ENCODE measurements around the gene SHISA6. TPM values are rescaled to one million over a fixed set of nuclear protein-coding genes. Genes with fewer than 3 reads are reported as not detected.

SHISA6 gene
- total and polyA plus RNA-seq, 2 donors (not counting 1 experiment from before 2014, with no cell fraction given), result not detected

DNA sequence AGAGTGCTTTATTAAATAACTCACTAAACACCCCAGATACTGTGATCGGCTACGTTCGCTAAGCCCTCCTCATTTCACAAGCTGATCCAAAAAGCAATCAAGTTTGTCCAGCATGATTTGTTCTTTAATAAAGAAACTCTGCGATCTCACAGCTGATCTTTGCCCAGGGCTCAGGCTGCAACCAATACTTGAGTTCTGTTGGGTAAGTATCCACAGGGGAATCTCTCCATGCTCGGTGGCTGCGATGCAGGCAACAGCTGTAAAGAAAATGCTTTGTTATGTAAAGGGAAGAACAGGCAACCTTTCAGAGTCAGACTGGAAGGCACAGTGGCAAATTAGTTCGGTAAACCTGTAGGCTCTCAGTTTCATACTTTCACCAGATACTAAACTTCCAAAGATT is 67.5 kb downstream of the SHISA6 start:
- no peak overlapping the region for H3K4me2 ChIP-seq (replicated peaks; ENCODE audit: low read depth, low read length, poor library complexity, severe bottlenecking)
- TF ChIP-seq, protein P1, sequence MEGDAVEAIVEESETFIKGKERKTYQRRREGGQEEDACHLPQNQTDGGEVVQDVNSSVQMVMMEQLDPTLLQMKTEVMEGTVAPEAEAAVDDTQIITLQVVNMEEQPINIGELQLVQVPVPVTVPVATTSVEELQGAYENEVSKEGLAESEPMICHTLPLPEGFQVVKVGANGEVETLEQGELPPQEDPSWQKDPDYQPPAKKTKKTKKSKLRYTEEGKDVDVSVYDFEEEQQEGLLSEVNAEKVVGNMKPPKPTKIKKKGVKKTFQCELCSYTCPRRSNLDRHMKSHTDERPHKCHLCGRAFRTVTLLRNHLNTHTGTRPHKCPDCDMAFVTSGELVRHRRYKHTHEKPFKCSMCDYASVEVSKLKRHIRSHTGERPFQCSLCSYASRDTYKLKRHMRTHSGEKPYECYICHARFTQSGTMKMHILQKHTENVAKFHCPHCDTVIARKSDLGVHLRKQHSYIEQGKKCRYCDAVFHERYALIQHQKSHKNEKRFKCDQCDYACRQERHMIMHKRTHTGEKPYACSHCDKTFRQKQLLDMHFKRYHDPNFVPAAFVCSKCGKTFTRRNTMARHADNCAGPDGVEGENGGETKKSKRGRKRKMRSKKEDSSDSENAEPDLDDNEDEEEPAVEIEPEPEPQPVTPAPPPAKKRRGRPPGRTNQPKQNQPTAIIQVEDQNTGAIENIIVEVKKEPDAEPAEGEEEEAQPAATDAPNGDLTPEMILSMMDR (IDR thresholded peaks at IDR 0.05), result no peak
- TF ChIP-seq EZH2 (IDR thresholded peaks at IDR 0.05; ENCODE audit: borderline replicate concordance, insufficient read depth, low read depth, low read length, poor library complexity, severe bottlenecking), result no peak
- no peaks in the 10 kb centered on the region for H3K27me3 ChIP-seq (replicated peaks in 1 of 4; ENCODE audit: control extremely low read depth in 1 of 4, control insufficient read depth in 3 of 4, insufficient read depth in 4 of 4, low read length in 3 of 4)
- H3K4me3 ChIP-seq (ENCODE audit: control extremely low read depth in 1 of 5, extremely low read depth in 1 of 5, insufficient read depth in 1 of 5, low read depth in 2 of 5, low read length in 4 of 5), result no peak overlapping the region
- Mint-ChIP-seq H3K9me3 (ENCODE audit: insufficient read depth) (no peaks in the 10 kb centered on the region), H3K27ac (no peak overlapping the region), H3K4me1 (no peaks in the 10 kb centered on the region), H3K27me3 (no peaks in the 10 kb centered on the region), H3K4me3 (no peak overlapping the region)
- POLR2A ChIA-PET, result no interaction called here
- peaks cover 0 to 10% (median 0%) of the 10 kb centered on the region in 3 donors for H3K9me3 ChIP-seq (ENCODE audit: control extremely low read depth in 1 of 3, control insufficient read depth in 2 of 3, insufficient read depth in 1 of 3, low read length in 2 of 3)
- H3K4me1 ChIP-seq (ENCODE audit: control insufficient read depth in 2 of 2, insufficient read depth in 2 of 2, low read length in 2 of 2), result no peaks in the 10 kb centered on the region
- DNase-seq, result no peak
- no peak overlapping the region for H3K27ac ChIP-seq (ENCODE audit: low read length in 2 of 2)
- no peaks in the 10 kb centered on the region for H3K36me3 ChIP-seq (replicated peaks in 1 of 2; ENCODE audit: control extremely low read depth in 1 of 2, control insufficient read depth in 1 of 2, extremely low read depth in 1 of 2, insufficient read depth in 2 of 2, low read length in 1 of 2)
- CTCF ChIA-PET, result no interaction called here
- no peaks in the 10 kb centered on the region for H3K79me2 ChIP-seq (ENCODE audit: control insufficient read depth, insufficient read depth, low read length)
- intact Hi-C loops (cut with micrococcal nuclease), result no loop called here
- ATAC-seq (ENCODE audit: low read depth), result no peak
- no peak overlapping the region for H2AFZ ChIP-seq (ENCODE audit: insufficient read depth, low read depth, low read length, poor library complexity, severe bottlenecking)
- H4K20me1 ChIP-seq (ENCODE audit: control insufficient read depth, insufficient read depth, low read length, poor library complexity, severe bottlenecking), result no peaks in the 10 kb centered on the region
- no peak overlapping the region for H3K9ac ChIP-seq (ENCODE audit: low read length)
- WGBS (ENCODE audit: insufficient coverage), result 80% methylated on average over 7 of the region's 7 CpGs

DNA sequence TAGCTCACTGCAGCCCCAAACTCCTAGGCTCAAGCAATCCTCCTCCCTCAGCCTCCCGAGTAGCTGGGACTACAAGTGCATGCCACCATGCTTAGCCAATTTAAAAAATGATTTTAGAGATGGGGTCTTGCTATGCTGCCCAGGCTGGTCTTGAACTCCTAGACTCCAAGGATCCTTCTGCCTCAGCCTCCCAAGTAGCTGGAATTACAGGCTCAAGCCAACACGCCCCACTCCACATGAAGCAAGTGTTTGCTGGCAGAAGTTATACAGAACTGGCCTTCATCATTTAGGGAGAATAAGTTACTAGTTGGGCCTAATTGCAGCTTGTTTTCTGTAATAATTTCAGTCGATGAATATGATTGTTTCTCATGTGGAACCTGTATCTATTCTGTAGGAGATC is 68.0 kb downstream of the SHISA6 start:
- Histone ChIP-seq H3K79me2 (ENCODE audit: control insufficient read depth, insufficient read depth, low read length) (no peaks in the 10 kb centered on the region), H3K4me2 (replicated peaks; ENCODE audit: low read depth, low read length, poor library complexity, severe bottlenecking) (no peak overlapping the region), H2AFZ (ENCODE audit: insufficient read depth, low read depth, low read length, poor library complexity, severe bottlenecking) (no peak overlapping the region), H3K27ac (ENCODE audit: low read length in 2 of 2) (no peak overlapping the region), H3K36me3 (replicated peaks in 1 of 2; ENCODE audit: control extremely low read depth in 1 of 2, control insufficient read depth in 1 of 2, extremely low read depth in 1 of 2, insufficient read depth in 2 of 2, low read length in 1 of 2) (no peaks in the 10 kb centered on the region), H3K4me3 (ENCODE audit: control extremely low read depth in 1 of 5, extremely low read depth in 1 of 5, insufficient read depth in 1 of 5, low read depth in 2 of 5, low read length in 4 of 5) (no peak overlapping the region), H4K20me1 (ENCODE audit: control insufficient read depth, insufficient read depth, low read length, poor library complexity, severe bottlenecking) (no peaks in the 10 kb centered on the region), H3K9me3 (ENCODE audit: control extremely low read depth in 1 of 3, control insufficient read depth in 2 of 3, insufficient read depth in 1 of 3, low read length in 2 of 3) (peaks cover 0 to 5% (median 0%) of the 10 kb centered on the region in 3 donors), H3K4me1 (ENCODE audit: control insufficient read depth in 2 of 2, insufficient read depth in 2 of 2, low read length in 2 of 2) (no peaks in the 10 kb centered on the region), H3K27me3 (replicated peaks in 1 of 4; ENCODE audit: control extremely low read depth in 1 of 4, control insufficient read depth in 3 of 4, insufficient read depth in 4 of 4, low read length in 3 of 4) (no peaks in the 10 kb centered on the region), H3K9ac (ENCODE audit: low read length) (no peak overlapping the region)
- no peaks in the 10 kb centered on the region for H3K4me1 Mint-ChIP-seq
- intact Hi-C loops (cut with micrococcal nuclease), result no loop called here
- ChIA-PET POLR2A (no interaction called here), CTCF (no interaction called here)
- no peak overlapping the region for H3K27ac Mint-ChIP-seq
- no peak for TF ChIP-seq EZH2 (IDR thresholded peaks at IDR 0.05; ENCODE audit: borderline replicate concordance, insufficient read depth, low read depth, low read length, poor library complexity, severe bottlenecking)
- TF ChIP-seq, protein P1 (IDR thresholded peaks at IDR 0.05), result no peak
- H3K27me3 Mint-ChIP-seq, result no peaks in the 10 kb centered on the region
- DNase-seq, result no peak
- 100% methylated on average over 1 of the region's 3 CpGs for WGBS (ENCODE audit: insufficient coverage)
- H3K9me3 Mint-ChIP-seq (ENCODE audit: insufficient read depth), result no peaks in the 10 kb centered on the region
- H3K4me3 Mint-ChIP-seq, result no peak overlapping the region
- no peak for ATAC-seq (ENCODE audit: low read depth)

All from B cell (primary cell).